Fibroblast of skin of left quadriceps (primary cell): Measurements from ENCODE around the gene KCP.

ENCODE experiments used
- DNase-seq, 2 experiments: peaks; one replicate each; pipeline ENCODE4 v3.0.0-alpha.2; 2013; ENCODE audit warnings: low read depth in 2 of 2

Gene KCP

GRCh38 chr7:128858380-128859231, 51.9 kb downstream of the KCP start:
- DNase-seq = no peak

DNA sequence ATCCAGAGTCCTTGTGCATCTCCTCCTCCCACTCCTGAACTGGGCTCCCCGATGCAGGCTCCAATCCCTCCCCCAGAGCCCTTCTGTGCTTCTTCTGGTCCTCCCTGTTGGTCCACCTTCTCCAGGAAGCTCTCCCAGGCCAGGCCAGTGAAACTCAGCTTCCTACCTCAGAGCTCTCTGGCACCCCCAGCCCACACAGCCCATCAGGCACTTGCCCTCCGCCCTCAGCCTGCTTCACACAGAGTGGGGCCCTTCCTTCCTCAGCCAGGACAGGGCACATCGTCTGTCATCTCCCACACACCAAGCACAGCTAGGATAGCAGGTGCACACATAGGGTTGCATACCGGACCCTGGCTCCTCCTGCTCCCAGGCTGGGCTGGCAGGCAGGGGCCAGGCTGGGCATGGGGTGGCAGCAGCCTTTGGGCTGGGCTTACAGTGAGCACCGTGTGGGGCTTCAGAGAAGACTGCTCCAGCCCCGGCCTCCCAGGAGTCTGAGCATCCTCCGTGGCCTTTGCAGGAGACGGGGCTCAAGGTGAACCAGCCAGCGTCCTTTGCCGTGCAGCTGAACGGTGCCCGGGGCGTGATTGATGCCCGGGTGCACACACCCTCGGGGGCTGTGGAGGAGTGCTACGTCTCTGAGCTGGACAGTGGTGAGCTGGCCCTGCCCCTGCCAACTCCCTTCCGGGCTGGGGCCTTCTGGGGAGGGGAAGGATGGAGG, 54.3 kb downstream of the KCP start:
- no peak for DNase-seq

DNA sequence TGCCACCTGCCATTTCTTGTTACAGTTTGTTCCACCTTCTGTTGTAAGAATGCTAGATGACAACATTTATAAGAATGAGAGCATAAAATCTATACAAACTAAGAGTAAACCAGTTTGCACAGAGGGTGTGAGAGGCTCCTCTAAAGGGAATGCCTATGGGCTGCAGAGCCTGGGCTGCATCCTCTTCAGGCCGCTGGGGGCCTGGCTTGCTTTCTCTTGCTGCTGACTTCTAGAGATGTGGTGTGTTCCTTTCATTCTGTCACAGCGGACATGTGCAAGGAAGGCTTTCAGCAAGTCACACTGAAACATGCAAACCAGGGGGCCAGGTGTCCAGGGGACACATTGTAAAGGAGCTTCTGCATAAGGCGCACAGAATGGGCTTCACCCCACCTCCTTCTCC, 55.0 kb downstream of the KCP start:
- no peak for DNase-seq

DNA sequence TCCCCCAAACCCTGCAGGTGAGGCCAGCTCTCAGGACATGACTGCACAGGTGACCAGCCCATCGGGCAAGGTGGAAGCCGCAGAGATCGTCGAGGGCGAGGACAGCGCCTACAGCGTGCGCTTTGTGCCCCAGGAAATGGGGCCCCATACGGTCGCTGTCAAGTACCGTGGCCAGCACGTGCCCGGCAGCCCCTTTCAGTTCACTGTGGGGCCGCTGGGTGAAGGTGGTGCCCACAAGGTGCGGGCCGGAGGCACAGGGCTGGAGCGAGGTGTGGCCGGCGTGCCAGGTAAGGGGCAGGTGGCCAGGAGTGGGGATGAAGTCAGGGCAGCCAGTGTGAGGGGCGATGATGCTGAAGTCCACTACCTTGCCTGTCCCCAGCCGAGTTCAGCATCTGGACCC, 56.1 kb downstream of the KCP start:
- no peak for DNase-seq

DNA sequence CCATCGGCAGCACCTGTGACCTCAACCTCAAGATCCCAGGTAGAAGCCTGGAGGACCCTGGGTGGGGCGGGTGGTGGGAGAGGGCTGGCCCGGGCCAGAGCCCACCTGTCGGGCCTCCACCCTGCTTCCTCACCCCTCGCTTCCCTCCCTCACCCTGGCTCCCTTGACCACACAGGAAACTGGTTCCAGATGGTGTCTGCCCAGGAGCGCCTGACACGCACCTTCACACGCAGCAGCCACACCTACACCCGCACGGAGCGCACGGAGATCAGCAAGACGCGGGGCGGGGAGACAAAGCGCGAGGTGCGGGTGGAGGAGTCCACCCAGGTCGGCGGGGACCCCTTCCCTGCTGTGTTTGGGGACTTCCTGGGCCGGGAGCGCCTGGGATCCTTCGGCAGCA, 56.7 kb downstream of the KCP start:
- no peak for DNase-seq

- DNase-seq = no peak
Measured at GRCh38 chr7:128852537-128853254, 57.8 kb downstream of the KCP start.

GRCh38 chr7:128849804-128850490, 60.6 kb downstream of the KCP start:
- DNase-seq = no peak

DNA sequence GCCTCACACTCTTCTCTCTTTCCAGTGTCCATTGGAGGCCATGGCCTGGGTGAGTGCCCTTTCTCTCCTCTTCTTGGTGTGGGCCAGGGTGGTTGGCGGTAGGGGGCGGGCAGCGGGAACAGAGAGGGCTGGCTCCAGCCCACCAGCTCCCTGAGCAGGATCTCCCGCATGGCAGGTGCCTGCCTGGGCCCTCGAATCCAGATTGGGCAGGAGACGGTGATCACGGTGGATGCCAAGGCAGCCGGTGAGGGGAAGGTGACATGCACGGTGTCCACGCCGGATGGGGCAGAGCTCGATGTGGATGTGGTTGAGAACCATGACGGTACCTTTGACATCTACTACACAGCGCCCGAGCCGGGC, 61.4 kb downstream of the KCP start:
- no peak for DNase-seq

DNA sequence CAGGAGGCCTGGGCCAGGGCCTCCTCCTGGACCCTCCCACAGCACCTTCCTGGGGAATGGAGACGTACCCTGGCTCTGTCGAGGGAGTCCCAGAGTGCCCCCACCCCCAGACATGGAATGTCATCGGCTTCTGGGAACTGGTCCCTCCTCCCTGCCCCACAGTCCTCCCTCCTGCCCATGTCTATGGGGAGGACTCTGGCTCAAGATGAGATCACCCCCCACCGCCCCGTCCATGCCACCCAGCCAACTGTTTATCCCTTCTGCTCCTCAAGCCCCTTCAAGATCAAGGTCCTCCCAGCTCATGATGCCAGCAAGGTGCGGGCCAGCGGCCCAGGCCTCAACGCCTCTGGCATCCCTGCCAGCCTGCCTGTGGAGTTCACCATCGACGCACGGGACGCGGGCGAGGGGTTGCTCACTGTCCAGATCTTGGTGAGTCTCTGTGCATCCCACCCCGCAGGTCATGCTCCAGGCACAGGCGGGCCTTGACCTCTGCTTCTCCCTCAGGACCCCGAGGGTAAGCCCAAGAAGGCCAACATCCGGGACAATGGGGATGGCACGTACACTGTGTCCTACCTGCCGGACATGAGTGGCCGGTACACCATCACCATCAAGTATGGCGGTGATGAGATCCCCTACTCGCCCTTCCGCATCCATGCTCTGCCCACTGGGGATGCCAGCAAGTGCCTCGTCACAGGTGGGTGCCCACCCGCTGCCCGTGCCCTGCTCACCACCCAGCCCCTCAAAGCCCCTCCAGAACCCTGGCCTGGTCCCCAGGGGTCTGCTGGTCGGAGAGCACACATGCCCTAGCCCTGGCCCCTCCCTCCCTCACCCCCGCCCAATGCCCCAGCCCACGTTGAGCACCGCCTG, 62.0 kb downstream of the KCP start:
- no peak for DNase-seq

DNA sequence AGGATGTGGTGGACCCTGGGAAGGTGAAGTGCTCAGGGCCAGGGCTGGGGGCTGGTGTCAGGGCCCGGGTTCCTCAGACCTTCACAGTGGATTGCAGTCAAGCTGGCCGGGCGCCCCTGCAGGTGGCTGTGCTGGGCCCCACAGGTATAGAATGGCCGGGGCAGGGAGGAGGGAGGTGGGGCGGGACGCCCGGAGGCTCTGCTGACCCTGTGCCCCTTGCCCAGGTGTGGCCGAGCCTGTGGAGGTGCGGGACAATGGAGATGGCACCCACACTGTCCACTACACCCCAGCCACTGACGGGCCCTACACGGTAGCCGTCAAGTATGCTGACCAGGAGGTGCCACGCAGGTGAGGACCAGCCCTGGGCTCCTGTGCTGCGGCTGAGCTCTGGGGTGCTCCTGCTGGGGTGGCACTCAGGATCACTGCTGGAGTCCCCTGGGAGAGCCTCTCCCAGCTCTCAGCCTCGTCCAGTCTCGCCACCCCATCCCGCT, 62.7 kb downstream of the KCP start:
- DNase-seq = no peak

DNA sequence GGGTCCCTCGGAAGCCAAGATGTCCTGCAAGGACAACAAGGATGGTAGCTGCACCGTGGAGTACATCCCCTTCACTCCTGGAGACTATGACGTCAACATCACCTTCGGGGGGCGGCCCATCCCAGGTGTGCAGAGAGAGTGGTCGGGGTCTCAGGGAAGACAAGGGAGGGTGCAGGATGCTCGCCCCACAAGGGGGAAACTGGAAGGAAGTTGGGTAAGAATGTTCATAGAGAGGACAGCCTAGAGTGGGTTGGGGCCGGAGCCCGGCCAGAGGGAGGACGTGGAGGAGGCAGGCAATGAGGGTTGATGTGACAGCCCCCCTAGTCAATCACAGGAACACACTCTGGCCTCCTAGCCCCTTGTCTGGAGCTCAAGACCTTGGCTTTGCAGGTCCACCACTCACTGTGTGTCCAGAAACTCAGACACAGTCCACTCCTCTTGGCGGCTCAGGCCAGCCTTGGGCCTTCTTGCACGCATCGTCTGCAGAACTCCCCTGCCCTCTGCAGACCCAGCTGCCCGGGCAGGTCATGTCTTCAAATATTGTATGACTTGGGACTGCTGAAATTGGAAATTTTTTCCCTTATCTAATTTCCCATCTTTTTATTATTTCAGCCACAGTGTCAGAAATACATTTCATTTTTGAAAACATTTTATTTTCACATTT, 63.6 kb downstream of the KCP start:
- no peak for DNase-seq

DNA sequence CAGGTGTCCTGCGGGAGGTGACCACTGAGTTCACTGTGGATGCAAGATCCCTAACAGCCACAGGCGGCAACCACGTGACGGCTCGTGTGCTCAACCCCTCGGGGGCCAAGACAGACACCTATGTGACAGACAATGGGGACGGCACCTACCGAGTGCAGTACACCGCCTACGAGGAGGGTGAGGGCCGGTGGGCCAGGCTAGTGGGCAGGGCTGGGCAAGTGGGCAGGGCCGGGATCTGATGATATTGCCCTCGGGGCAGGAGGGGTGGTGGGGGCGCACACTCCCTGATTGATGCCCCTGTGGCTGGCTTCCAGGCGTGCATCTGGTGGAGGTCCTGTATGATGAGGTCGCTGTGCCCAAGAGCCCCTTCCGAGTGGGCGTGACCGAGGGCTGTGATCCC, 64.5 kb downstream of the KCP start:
- DNase-seq = no peak

DNA sequence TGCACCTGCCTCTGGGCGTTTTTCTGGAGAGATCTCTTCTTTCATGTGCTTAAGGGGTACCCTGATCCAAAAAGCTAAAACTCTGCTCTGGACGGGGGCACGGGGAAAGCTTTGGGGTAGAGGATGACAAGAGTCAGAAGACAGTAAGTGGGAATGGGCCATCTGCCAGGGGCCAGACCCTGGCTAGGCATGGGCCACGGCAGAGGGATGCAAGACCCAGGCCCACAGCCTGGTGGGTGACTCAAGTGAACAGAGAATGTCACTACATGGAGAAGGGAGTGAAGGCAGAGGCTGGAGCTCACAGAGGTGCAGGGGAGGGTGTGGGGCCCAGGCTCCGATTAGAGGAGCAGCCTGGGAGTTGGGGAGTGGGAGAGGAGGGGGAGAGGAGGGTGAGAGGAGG, 65.0 kb downstream of the KCP start:
- no peak for DNase-seq

- DNase-seq = no peak
Measured at GRCh38 chr7:128844777-128845311, 65.7 kb downstream of the KCP start.

DNA sequence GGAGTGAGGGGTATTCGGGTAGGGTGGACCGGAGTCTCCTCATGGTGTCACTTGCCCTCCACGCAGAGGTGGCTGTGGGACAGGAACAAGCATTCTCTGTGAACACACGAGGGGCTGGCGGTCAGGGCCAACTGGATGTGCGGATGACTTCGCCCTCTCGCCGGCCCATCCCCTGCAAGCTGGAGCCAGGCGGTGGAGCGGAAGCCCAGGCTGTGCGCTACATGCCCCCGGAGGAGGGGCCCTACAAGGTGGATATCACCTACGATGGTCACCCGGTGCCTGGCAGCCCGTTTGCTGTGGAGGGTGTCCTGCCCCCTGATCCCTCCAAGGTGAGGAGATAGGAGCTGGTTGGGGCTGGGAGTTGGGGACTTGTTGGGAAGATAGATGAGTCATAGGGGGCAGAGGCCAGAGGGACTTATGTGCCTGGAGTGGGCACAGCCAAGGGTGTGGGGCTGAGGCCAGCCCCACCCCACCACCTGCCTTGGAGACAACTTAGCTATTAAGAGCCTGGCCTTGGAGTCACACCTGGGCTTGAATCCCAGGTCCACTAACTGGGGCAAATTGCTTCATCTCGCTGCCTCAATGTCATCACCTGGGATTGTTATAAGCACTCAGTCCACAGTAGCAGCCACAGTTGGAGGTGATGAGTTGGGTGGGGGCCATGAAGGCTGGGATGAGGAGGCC, 66.4 kb downstream of the KCP start:
- DNase-seq = no peak

DNA sequence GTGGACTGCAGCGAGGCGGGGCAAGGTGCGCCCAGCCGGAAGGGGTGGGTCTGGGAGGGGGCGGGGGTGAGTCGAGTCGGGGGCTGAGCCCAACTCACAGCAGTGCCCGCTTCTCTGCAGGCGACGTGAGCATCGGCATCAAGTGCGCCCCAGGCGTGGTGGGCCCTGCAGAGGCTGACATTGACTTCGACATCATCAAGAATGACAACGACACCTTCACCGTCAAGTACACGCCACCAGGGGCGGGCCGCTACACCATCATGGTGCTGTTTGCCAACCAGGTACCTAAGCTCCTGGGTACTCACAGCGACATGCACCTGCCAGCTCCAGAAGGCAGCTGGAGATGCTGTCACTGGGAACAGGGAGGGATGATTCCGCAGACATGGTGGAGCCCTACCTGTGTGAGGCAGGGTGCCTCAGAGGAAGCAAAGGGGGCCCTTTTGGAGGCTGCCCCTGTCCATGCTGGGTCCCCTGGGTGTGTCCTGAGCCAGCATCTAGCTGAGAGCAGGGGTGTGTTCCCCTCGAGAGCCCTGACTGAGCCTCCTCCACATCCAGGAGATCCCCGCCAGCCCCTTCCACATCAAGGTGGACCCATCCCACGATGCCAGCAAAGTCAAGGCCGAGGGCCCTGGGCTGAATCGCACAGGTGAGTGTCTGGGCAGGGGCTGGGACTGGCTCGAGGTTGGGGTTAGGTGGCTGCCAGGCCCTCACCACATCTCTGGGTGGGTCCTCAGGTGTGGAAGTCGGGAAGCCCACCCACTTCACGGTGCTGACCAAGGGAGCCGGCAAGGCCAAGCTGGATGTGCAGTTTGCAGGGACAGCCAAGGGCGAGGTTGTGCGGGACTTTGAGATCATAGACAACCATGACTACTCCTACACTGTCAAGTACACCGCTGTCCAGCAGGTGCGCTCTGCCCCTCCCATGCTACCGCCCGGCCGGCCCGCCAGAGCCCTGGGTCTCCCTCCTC, 67.6 kb downstream of the KCP start:
- no peak for DNase-seq

DNA sequence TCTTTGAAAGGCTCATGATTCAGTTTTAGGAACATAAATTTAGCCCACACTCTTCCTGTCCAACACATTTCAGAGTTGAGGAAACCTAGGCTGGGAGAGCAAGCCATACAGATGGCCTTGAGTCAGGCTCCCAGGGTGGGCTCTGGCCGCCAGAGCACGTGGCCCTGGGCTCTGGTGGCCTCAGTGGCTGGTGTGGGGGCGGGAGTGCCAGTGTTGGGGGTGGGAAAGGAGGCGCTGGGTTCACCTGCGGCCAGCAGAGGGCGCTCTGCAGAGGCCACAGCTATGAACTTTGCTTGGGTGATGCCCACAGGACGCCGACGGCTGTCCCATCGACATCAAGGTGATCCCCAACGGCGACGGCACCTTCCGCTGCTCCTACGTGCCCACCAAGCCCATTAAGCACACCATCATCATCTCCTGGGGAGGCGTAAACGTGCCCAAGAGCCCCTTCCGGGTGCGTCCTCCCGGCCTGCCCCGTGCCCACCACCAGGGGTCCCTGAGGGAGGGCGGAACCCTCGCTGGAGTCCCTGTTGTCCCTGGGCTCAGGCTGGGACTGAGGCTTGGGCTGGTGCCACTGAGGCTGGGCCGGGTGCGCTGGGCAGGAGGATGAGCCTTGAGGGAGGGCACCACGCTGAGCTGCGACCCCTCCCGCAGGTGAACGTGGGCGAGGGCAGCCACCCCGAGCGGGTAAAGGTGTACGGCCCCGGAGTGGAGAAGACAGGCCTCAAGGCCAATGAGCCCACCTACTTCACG, 68.4 kb downstream of the KCP start:
- no peak for DNase-seq
